HAP-1 (cell line): ENCODE results near the gene QRICH1.

Experiments used
- DNase-seq, 2 experiments: peaks; one replicate each; pipeline ENCODE4 v3.0.0-alpha.2; 2016 to 2020; ENCODE audit warnings: low spot score in 2 of 2
- H3K27me3 ChIP-seq: fragments of 250-450 bp; sonication (Bioruptor Pico); 2 replicates; pipeline ENCODE4 v1.5.1; 2020; ENCODE audit warnings: low read depth, mild to moderate bottlenecking, moderate library complexity
- H3K36me3 ChIP-seq: fragments of 250-450 bp; sonication (Bioruptor Pico); replicated peaks from 2 replicates; pipeline ENCODE4 v1.5.1; 2020; ENCODE audit warnings: mild to moderate bottlenecking
- H3K4me1 ChIP-seq: fragments of 250-450 bp; sonication (Bioruptor Pico); 2 replicates; pipeline ENCODE4 v1.5.1; 2020; ENCODE audit warnings: mild to moderate bottlenecking
- H3K4me3 ChIP-seq: fragments of 250-450 bp; sonication (Bioruptor Pico); 2 replicates; pipeline ENCODE4 v1.5.1; 2020; ENCODE audit warnings: mild to moderate bottlenecking, moderate library complexity
- H3K9me3 ChIP-seq: fragments of 250-450 bp; sonication (Bioruptor Pico); 2 replicates; pipeline ENCODE4 v1.5.1; 2020; ENCODE audit warnings: mild to moderate bottlenecking, moderate library complexity
- in situ Hi-C: fragments of 300-500 bp; cut with MboI; formaldehyde crosslinking; loops from 3 replicates; pipeline ENCODE4 v1.14.3; 2020; ENCODE audit warnings: low sequenced_read_pairs, inconsistent platforms, mixed read lengths

The QRICH1 gene

DNA sequence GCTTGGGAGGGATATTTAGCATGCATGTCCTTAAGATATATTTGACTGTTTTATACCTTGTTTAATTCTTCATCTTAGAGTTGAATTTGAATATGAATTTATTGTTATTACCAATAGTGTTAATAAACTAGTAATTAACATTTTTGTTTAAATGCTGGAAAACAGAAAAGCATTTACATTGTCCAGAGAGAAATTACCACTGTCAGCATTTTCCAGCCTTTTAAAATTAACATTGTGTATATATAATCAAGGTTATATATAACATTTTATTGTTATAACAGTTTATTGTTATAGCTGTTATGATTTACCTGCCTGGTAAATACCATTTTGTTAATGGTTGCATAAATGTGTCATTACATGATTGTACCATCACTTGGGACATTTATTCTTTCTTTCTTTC, 111.9 kb downstream of the QRICH1 start:
- Histone ChIP-seq H3K36me3 (peaks cover 80% of the 10 kb centered on the region), H3K4me1 (no peaks in the 10 kb centered on the region)

DNA sequence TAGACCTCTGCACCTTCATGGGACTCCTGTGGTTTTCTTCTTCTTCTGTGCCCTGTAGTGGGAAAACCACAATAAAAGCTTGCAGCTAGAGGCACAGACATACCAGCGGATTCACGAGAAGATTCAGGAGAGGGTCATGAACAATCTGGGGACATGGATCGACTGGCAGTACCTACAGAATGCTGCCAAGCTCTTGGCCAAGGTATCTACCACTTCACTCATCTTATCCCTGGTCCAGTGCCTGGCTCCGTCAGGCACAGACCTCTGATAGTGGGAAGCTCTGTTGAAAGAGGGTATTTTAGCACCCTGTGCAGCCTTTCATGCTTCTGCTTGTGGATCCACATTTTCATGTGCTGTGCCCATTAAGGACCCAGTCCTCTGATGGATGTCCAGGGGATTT, 113.6 kb downstream of the QRICH1 start:
- Histone ChIP-seq H3K9me3 (no peaks in the 10 kb centered on the region), H3K36me3 (peaks cover 85% of the 10 kb centered on the region), H3K4me3 (no peak overlapping the region), H3K4me1 (no peaks in the 10 kb centered on the region), H3K27me3 (no peaks in the 10 kb centered on the region)
- in situ Hi-C loops, result loop anchor here (10.0 kb wide), 1 partner anchor 465 kb away; no protein-coding TSS in a partner anchor
- no peak for DNase-seq

More for the DNA sequence above, 111.9 kb downstream of the QRICH1 start:
- no peak overlapping the region for H3K4me3 ChIP-seq
- DNase-seq, result no peak
- no peaks in the 10 kb centered on the region for H3K9me3 ChIP-seq
- in situ Hi-C loops, result loop anchor here (10.0 kb wide), 1 partner anchor 463 kb away; no protein-coding TSS in a partner anchor
- H3K27me3 ChIP-seq, result no peaks in the 10 kb centered on the region
